HL-60 (cell line): ENCODE data around the gene DENND1A.

Experiments
- SPI1 ChIP-seq: IDR thresholded peaks from 2 replicates; pipeline ENCODE4 v1.6.1; 2012; ENCODE audit warnings: low read depth, mild to moderate bottlenecking, borderline replicate concordance
- TF ChIP-seq, protein P1 (sequence below): IDR thresholded peaks from one replicate; pipeline ENCODE4 v1.5.1; 2011; ENCODE audit warnings: low read length, control low read depth, inconsistent platforms; ENCODE audit not compliant: insufficient read depth

DNA sequence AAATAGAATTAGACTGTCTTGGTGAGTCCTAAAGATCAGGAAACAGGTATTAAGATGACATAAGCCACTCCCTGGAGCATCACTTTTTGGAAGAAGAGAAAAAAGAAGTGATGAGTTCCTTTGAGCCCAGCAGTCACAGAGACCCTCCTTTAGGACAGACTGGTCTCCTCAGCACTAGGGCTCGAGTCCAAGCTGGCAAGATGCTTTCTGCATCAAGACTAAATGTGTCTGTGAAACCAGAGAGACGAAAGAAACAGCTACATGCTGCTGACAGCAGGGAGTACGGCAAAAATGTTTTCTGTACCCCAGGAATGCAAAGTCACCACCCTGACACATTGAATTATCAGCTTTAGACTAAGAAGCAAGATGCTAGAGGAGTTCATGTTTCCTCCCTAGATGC, 389.5 kb downstream of the DENND1A start:
- TF ChIP-seq, protein P1, sequence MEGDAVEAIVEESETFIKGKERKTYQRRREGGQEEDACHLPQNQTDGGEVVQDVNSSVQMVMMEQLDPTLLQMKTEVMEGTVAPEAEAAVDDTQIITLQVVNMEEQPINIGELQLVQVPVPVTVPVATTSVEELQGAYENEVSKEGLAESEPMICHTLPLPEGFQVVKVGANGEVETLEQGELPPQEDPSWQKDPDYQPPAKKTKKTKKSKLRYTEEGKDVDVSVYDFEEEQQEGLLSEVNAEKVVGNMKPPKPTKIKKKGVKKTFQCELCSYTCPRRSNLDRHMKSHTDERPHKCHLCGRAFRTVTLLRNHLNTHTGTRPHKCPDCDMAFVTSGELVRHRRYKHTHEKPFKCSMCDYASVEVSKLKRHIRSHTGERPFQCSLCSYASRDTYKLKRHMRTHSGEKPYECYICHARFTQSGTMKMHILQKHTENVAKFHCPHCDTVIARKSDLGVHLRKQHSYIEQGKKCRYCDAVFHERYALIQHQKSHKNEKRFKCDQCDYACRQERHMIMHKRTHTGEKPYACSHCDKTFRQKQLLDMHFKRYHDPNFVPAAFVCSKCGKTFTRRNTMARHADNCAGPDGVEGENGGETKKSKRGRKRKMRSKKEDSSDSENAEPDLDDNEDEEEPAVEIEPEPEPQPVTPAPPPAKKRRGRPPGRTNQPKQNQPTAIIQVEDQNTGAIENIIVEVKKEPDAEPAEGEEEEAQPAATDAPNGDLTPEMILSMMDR, result no peak
- TF ChIP-seq SPI1, result no peak
